G401.6 (cell line): ENCODE measurements around the gene TIMM44.
"Not testable (repeated sequence)": the region's sequence is repeated elsewhere in the genome, so short reads cannot be mapped to it uniquely, and the experiment has no call there.

ENCODE experiments used
- FAIRE-seq: peaks from 2 replicates; lab custom pipeline; 2012; peaks lifted over from hg19 to GRCh38; lab: Jason Lieb, UNC

TIMM44 gene

DNA sequence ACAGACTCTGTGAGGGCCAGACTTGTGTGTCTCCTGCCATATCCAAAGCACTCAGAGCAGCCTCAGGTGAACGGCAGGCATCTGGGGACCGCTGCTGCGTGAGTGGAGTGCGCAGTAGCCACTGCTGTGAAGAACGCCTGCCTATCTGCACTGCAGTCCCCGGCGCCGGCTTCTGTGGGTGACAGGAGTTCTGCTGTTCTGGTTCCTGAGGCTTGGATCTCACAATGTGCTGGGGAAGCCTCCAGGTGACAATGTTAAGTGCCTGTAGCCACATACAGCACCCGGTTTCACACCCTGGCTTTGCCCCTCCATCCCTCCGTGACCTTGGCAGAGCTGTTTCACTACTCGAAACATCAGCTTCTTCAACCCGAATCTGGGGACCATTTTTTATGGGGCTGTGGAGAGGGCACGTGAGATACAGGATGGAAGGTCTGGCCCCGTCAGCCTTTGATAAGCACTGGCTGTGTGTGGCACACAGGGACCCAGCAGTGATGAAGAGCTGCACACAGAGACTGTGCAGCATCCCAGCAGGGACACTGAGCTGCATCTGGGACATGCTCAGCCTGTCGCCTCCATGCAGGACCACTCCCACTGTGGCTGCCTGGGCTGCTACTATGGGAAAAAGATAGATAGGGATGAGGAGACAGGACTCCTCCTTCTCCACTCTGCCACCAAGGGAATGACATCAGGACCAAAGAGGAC, 33.7 kb upstream of the TIMM44 start:
- no peak for FAIRE-seq

DNA sequence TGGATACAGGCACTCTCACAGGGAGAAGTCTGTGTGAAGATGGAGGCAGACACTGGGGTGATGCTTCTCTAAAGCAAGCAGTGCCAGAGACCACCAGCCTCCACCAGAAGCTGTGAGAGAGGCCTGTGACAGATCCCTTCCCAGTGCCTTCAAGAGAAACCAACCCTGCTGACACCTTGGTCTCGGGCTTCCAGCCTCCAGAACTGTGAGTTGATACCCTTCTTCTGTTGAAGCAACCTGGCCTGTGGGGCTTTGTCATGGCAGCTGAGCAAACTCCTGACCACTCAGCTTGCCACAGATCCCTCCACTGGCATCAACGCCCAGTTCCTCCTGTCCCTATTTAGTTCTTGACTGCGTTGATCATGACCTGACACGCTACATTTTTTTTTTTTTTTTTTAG, 33.0 kb upstream of the TIMM44 start:
- FAIRE-seq = no peak

DNA sequence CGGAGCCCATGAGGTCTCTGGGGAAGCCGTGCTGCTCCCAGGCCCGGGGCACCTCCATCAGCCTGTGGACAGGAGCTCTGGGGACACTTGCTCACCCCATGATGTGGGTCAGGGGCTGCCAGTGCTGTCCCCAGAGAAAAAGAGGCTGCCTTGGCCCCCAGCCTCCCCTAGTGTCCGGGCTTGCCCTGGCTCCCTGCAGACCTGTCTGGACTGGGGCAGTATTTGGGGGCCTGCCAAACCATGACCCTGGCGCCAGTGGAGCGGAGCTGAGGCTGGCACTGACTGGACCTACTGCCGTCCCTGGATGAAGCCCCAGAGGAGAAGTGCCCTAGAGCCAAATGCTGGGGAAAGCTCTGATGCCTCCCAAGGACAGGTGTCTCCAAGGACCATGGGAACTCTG, 31.6 kb upstream of the TIMM44 start:
- FAIRE-seq = no peak

DNA sequence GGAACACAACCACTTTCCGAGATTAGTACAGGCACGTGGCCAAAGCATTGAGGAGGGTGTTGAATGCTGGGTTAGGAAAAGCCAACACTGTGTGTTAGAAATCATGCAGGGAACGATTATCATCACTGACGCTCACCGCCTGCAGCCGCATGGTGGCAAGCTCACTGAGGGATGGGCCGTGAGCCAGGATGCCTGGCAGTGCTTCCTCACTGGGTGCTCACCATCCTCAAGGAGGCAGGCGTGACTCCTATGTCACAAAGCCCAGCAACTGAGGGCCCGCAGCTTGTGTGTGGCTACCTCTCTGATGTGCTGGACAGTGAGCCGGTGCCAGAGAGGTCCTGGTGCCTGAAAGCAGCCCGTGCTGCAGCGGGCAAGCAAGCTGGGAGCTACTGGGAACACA, 30.4 kb upstream of the TIMM44 start:
- no peak for FAIRE-seq

DNA sequence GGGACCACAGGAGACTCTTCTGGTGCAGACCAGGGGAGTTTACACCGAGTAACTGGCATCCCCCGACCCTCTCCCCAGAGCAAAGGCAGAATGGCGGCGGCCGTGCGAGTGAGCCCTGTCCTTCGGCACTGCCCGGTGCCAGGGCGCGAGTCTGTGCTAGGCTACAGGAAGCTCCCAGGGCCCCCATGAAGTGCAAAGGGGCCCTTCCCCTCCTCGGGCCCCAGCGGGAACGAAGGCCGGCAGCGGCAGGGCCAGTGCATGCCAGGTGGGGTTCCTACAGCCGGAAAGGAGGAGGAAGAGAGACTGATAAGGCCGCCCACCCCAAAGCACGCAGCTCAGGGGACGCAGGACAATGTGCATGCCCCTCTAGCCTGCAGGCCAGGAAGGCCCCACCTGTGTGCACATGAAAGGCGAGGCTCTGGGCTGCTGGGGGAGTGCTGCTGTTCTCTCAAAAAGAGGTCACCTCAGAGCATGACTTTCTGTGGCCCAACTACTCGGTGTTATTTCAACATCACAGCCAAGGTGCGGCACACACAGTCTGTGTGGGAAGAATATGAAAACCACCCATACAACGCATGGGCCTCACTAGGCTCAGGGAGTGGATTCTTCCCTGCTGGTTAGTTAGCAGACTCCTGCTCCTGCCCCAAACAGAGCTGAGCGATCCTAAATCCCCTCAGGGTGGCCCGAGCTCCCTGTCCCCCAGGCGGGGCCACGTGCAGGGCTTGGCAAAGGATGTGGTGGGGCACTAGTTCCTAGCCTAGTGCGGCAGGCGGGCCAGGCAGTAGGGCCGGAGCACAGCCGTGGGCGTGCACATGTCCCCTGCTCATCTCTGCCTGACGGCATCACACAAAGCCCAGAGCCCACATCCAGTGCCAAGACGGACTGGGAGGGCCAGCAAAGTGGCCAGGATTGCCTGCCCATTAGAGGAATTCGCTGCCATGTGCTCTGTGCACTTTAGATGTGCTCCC, 28.4 kb upstream of the TIMM44 start:
- FAIRE-seq = no peak

DNA sequence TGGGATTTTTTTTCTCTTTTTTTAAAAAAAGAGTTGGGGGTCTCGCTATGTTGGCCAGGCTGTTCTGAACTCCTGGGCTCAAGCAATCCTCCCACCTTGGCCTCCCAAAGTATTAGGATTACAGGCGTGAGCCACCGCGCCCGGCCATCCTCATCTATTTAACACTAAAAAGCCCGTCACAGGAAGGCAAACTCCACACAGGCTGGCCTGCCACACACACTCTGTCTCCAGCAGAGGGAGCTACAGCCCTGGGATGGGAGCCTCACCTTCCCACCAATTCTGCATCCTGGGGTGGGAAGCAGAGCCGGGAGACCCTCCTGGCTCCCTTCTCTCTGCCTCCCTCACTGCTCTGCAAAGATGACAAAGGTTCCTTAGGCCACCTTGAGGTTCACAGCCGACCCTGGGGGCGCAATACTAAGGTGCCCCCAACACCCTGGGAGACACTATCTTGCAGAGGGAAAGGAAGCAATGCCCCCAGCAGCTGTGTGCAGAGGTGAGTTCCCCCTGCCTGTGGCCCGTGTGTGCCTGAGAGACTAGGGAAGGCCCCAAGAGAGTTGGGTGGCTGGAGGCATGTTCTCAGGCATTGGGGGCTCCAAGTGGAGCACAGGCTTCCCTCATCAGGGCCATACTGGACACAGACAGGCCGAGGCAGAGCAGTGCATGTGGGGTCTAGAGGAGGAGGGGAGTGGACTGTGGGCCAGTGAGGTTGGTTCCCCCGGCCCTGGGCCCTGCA, 27.4 kb upstream of the TIMM44 start:
- no peak for FAIRE-seq

DNA sequence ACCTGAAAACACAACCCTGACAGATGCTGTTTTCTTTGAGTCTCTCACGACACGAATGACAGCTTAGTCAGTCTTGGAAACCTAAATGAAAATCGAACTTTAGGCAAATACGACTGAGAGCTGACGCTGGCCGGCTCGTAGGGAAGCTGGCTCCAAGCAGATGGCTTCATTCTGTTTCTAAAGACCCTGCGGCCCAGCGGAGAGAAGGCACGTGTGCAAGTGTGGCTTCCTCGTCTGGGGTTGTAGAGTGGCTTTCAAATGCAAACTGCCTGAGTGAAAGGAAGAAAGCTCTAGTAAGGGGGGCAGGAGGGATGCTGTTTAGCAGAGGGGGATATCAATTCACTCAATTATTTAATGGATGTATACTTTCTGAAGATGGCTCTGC, 26.1 kb upstream of the TIMM44 start:
- FAIRE-seq = no peak

DNA sequence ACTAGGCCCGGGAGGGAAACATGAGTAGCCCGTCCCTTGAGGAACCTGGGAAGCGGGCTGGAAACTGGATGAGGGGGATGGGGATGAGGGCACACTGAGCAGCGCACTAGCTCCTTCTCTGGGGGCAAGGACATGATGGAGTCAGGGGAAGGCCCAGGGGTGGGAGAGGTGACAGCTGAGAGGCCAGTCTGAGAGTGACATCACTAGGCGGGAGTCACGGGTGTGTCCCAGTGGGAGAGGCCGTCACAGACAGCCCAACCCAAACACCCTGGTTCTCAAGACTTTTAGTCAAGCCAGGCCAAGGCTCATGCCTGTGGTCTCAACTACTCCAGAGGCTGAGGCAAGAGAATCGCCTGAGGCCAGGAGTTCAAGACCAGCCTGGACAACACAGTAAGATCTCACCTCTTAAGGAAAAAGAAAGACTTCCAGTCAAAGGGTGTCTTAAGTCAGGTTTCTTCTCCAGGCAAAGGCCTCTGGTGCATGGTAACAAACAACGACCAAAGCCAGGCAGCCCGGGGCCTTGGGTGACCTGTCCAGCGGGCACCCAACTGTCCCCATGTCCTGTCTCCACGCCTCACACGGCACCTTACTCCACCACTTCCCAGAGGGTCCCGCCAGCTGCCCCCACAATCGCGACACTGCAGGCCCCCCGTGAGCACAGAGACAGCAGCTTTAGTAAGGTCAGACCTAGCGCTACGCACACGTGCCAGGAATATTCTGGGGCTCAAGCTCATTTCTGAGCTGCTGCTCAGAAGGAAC, 25.5 kb upstream of the TIMM44 start:
- FAIRE-seq = no peak

DNA sequence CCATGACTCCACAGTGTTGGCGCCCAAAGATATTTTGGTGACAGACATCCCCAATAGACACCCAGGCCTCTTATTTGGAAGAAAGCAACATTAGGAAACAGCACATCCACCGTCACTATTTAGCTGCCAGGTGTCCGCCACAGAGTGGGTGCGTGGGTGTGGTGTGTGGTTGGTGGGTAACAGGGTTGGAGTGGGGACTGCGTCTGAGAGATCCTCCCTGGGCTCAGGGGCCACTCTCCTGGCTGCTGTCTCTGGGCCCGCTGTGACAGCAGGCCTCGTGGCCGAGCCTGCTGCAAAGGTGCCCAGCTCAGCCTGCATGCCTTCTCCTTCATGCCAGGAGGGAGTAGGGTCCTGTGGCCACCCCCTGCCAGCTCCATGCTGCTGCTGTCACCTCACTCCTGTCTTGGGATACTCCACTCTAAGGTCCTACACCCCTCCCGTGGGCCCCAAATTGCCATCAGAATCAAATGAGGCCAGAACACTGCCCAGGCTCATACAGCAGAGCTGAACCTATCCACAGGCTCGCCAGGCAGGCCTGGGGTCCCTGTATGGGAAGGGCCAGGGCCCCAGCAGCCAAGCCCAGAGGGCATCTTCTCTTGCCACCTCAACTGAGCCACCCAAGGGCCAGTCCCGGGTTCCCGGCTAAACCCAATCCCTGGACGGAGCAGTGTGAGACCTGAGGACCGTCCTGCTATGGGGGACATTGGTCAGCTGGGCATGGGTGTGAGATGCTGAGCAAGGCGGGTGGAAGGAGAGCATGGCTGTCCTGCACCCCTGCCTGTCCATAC, 24.7 kb upstream of the TIMM44 start:
- no peak for FAIRE-seq

DNA sequence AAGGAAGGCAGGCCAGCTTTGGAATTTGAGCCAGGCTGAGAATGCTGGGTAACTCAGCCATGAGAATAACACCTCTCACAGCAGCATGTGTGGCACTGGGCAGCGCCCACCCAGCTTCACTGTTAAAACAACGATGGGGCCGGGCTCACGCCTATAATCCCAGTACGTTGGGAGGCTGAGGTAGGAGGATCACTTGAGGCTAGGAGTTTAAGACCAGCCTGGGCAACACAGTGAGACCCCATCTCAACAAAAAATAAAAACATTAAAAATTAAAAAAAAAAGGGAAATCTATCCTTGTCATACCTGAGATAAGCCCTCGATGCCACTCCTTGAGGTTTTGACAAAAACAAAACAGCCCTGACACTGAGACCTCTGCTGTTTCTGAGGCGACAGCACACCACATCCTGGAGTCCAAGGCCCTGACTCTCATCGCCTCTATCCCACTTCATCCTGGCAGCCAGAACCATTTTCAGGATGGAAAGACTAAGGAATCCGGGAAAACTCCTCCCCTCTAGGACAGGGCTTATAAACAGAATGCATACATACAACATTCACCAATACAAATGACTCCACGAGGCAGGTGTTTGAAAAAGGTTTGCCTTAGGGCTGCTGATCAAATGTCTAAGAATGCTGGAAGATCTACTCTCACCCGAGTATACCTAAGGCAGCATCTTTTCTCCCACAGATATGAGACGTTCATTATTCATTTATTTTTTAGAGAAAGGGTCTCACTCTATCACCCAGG, 22.6 kb upstream of the TIMM44 start:
- no peak for FAIRE-seq

DNA sequence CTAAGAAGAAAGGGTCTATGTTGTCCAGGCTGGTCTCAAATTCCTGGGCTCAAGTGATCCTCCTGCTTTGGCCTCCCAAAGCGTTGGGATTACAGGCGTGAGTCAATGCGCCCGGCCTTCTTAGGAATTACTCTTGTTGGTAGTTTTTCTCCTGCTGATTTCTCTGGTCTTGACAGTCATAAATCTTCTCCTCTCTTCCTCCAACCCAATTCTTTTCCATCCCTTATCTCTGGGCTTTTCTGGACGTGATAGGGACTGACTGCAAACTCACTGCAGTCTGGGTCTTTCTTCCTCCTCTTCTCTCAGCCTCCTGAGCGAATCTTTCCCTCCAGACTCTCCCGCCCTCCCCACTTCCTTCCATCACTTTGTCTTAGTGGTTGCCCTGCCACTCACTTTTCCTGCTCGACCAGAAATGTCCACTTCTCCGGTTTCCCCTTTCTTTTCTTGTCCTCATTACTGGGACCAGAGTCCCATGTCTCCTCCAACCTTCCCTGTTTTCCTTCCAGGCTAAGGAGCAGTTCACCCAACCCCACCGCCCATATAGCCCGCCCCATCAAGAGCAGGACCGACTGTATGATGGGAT, 21.9 kb upstream of the TIMM44 start:
- no peak for FAIRE-seq

DNA sequence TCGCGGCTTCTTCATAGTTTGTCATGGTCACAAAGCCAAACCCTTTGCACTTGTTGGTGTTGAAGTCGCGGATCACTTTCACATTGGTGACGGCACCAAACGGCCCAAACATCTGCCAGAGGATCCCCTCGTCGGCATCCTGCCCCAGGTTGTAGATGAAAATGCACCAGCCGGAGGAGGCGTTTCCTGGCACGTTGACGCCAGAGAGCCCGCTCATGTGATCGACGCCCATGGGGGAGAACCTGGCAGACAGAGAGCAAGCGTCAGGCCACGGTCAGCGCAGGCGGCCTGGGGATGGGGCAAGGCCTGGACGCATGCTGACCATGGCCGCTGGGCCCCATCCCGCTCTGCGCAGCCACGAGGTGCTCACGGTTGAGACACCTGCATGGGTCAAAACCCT, 20.1 kb upstream of the TIMM44 start:
- FAIRE-seq = no peak

DNA sequence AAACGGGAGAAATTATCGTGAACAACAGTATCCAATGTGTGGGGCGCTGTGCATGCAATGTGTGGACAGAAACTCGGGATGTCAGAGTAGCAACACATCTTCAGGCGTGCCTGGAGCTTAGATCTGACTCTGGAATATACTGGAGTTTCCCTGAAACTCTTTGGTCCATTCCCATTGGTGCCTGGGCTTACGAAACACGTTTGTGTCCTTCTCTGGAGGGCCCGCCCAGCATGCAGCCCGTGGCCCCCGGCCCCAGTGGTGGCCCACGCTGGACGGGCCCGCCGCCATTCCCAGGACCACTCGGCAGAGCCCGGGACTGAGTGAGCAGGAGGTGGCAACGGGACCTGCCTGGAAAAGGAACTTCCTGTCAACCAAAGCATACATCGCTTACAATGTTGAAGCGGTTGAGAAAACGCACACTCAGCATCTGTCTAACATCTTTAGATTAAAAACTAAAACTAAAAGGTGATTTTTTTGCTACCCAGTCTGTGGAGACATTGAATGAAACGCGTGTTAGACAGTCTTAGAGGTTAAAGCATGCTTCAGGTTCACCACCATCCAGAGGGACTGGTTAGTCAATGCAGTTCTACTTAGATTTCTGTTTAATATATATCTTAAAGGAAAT, 19.3 kb upstream of the TIMM44 start:
- FAIRE-seq = no peak

DNA sequence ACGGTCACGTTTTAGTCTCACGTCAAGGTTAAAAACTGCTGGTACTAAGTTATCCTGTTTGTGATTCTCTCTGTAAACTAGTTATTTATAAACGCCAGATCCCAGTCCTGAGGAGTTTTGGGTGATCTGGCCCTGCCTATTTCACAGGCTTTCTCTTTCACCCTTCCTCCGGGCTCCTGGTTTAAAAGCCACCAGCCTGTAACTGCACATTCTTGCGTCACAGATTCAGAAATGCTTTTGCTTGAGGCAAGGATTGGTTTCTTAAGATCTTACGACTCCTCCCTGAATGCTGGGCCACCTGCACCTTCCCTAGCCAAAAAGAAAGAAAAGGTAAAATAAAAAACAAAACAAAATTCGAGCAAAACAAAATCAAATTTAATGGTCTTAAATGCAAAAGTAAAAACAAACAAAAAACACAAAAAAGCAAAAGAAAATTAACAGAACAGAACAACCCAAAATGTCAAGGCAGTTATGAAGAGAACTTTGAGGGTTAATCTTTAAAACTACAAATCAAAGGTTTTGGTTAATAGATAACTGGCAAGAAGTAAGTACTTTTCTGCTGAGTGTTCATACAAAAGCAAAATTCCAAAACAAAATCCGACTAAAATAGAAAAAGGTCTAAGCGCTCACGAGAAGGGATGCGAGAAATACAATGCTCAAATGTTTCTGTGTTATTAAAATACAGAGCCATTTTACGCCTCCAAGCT, 18.6 kb upstream of the TIMM44 start:
- FAIRE-seq = peak; percentile 42

DNA sequence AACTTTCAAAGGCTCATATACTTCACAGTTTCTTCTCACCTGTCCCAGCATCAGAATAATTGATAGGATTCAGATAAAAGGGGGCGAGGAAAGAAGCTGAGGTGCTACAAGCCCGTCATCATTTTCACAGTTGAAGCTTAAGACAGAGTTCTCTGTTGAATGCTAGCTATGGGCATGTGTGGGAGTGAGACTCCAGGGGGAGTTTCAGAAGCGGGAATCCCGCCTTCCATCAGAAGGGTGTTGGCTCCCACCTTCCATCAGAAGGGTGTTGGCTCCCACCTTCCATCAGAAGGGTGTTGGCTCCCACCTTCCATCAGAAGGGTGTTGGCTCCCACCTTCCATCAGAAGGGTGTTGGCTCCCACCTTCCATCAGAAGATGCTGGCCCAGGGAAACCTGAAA, 17.6 kb upstream of the TIMM44 start:
- not testable (repeated sequence) for FAIRE-seq

DNA sequence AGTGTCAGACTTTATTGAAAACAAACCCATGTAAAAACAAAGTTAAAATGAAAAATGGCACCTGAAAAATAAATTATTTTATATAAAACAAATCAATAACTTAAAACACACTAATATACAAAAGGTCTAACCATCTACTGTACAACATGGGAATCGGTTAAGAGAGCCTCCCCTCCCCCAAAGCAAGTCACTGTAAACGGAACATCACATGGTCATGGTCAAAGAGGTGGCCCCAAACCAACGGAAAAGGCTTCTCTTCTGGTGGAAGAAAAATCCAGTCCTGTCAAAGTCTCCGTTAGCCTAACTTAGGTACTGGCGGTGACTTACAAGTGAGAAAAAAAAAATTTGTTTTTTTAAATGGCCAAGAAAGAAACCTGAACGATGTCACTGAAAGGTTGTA, 15.7 kb upstream of the TIMM44 start:
- no peak for FAIRE-seq

DNA sequence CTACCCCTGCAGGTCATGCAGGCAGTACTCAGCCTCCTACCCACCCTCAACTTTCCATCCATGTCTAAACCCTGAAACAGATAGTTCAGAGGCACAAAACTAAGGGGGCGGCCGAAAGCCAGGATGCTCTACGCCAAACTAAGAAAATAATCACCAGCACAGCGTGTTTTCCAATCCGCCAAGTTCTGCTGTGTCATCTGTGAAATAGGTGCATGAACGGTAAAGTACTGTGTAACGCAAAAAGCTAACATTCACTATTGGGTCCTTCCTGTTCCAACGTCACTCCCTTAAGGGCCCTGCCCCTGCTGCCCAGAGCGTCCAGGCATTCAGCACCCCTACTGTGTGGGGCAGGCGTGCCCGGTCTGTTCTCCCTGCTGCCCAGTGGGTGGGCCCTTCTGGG, 12.2 kb upstream of the TIMM44 start:
- no peak for FAIRE-seq

DNA sequence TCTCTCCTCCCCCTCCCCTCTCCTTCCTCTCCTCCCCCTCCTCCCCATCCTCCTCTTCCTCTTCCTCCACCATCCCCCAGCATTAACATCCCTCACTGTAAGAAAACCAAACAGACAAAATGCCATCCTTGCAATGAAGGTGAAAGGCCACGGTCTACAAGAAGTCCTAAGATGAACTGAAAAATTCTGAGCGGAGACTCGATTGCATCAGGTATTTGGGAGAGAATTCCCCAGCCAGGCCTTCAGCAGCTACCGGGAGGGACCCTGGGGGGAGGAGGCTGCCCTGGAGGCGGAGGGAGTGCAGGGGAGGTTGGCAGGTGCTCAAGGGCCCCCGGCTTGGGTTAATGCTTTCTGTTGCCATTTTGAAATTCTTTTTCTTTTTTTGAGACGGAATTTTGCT, 10.1 kb upstream of the TIMM44 start:
- no peak for FAIRE-seq

DNA sequence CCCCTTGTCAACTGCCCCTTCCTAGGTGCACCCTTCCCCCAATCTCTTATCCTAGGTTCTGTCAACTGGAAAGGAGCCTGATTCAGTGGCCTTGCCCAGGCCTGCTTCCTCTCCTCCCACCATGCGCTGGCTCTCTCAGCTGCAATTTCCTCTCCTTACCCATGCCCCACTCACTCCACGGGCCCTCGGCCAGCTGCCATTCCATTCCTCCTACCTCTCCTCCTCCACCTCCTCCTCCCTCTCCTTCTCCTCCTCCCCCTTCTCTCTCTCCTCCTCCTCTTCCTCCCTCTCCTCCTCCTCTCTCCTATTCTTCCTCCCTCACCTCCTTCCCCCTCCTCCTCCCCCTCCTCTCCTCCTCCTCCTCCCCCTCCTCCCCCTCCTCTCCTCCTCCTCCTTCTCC, 9.6 kb upstream of the TIMM44 start:
- FAIRE-seq = no peak
